HCT116 (cell line): ENCODE data around the gene TTBK1.

Experiments
- CTCF ChIP-seq, 3 experiments: fragments of 200-600 bp in 1 of 3; sonication (generic) in 1 of 3; IDR thresholded peaks in 2 of 3; conservative IDR thresholded peaks in 1 of 3; 2 replicates each; pipeline ENCODE4 v1.5.1; 2012 to 2017; ENCODE audit warnings: low read depth in 2 of 3, low read length in 2 of 3, antibody characterized with exemption in 1 of 3, borderline replicate concordance in 1 of 3, control low read depth in 1 of 3, mild to moderate bottlenecking in 1 of 3, mixed read lengths in 1 of 3, mixed run types in 1 of 3, moderate library complexity in 1 of 3; ENCODE audit not compliant: insufficient read depth in 1 of 3
- EZH2 ChIP-seq: fragments of 200-600 bp; sonication (generic); IDR thresholded peaks from 2 replicates; pipeline ENCODE4 v1.6.1; 2017; ENCODE audit warnings: antibody characterized with exemption, mixed run types
- EZH2phosphoT487 ChIP-seq: fragments of 200-600 bp; IDR thresholded peaks from 2 replicates; pipeline ENCODE4 v1.6.1; 2018; ENCODE audit warnings: antibody characterized with exemption, borderline replicate concordance
- MAX ChIP-seq: IDR thresholded peaks from 2 replicates; pipeline ENCODE4 v1.6.1; 2012
- POLR2A ChIP-seq: IDR thresholded peaks from 2 replicates; pipeline ENCODE4 v1.7.0; 2011; ENCODE audit warnings: borderline replicate concordance; ENCODE audit not compliant: insufficient read depth, insufficient read length; ENCODE audit errors: extremely low read depth
- POLR2AphosphoS5 ChIP-seq: IDR thresholded peaks from 2 replicates; pipeline ENCODE4 v1.6.1; 2011; ENCODE audit warnings: mild to moderate bottlenecking, low read depth, low read length, moderate library complexity
- YY1 ChIP-seq: IDR thresholded peaks from 2 replicates; pipeline ENCODE4 v1.6.1; 2011; ENCODE audit warnings: low read length, low read depth, moderate library complexity, mild to moderate bottlenecking; ENCODE audit not compliant: insufficient replicate concordance; ENCODE audit errors: extremely low read depth
- TF ChIP-seq, protein P1 (sequence below): IDR thresholded peaks from 2 replicates; pipeline ENCODE4 v1.6.1; 2012; ENCODE audit warnings: low read depth

DNA sequence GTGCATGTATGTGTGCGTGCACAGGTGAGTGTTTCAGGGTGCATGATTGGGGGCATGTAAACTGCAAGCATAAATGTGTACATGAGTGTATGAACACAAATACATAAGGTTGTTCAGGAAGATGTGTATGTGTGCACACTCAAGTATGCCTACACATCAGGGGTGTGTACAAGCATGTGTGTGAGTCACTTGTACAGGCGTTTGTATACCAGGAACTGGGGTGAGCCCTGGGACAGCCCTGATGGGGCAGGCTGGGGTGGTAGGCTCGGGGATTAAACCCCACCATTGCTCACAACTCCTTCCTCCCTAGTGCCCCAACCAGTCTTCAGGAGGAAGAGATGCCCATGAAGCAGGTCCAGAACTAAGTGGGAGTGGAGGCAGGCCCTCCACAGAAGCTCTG lies 61.1 kb downstream of the TTBK1 start:
- TF ChIP-seq EZH2 (no peak), EZH2phosphoT487 (no peak), POLR2AphosphoS5 (no peak), YY1 (no peak), CTCF (IDR thresholded peaks at IDR 0.05 in 2 of 3, conservative IDR thresholded peaks at IDR 0.05 in 1 of 3; ENCODE audit: borderline replicate concordance in 1 of 3, insufficient read depth in 1 of 3, low read depth in 2 of 3, low read length in 2 of 3) (no peak), MAX (no peak), POLR2A (no peak)
- TF ChIP-seq, protein P1, sequence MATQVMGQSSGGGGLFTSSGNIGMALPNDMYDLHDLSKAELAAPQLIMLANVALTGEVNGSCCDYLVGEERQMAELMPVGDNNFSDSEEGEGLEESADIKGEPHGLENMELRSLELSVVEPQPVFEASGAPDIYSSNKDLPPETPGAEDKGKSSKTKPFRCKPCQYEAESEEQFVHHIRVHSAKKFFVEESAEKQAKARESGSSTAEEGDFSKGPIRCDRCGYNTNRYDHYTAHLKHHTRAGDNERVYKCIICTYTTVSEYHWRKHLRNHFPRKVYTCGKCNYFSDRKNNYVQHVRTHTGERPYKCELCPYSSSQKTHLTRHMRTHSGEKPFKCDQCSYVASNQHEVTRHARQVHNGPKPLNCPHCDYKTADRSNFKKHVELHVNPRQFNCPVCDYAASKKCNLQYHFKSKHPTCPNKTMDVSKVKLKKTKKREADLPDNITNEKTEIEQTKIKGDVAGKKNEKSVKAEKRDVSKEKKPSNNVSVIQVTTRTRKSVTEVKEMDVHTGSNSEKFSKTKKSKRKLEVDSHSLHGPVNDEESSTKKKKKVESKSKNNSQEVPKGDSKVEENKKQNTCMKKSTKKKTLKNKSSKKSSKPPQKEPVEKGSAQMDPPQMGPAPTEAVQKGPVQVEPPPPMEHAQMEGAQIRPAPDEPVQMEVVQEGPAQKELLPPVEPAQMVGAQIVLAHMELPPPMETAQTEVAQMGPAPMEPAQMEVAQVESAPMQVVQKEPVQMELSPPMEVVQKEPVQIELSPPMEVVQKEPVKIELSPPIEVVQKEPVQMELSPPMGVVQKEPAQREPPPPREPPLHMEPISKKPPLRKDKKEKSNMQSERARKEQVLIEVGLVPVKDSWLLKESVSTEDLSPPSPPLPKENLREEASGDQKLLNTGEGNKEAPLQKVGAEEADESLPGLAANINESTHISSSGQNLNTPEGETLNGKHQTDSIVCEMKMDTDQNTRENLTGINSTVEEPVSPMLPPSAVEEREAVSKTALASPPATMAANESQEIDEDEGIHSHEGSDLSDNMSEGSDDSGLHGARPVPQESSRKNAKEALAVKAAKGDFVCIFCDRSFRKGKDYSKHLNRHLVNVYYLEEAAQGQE, result no peak
